Gastrocnemius medialis (tissue), 4 donors: Measurements from ENCODE around the gene DSE.

ENCODE experiments used
- CTCF ChIP-seq, 5 experiments: fragments of 450-650 bp in 3 of 5; fragments of 200-600 bp in 2 of 5; sonication (generic) in 2 of 5; IDR thresholded peaks in 4 of 5; conservative IDR thresholded peaks in 1 of 5; 1 replicate in 4 of 5; 2 replicates in 1 of 5; pipeline ENCODE4 v1.5.1; 2016 to 2019; ENCODE audit warnings: antibody characterized with exemption in 5 of 5, mild to moderate bottlenecking in 3 of 5, moderate library complexity in 3 of 5
- POLR2A ChIP-seq, 2 donors: fragments of 450-650 bp; IDR thresholded peaks; one replicate each; pipeline ENCODE4 v1.6.1; 2017; ENCODE audit warnings: antibody characterized with exemption in 2 of 2, mild to moderate bottlenecking in 2 of 2, moderate library complexity in 2 of 2

GRCh38 chr6:116447496-116448011 is 76.8 kb downstream of the DSE start:
- TF ChIP-seq CTCF (IDR thresholded peaks at IDR 0.05 in 4 of 5, conservative IDR thresholded peaks at IDR 0.05 in 1 of 5) (no peak), POLR2A (IDR thresholded peaks at IDR 0.05) (no peak)
